ENCODE data around the gene SNRNP25. TPM values are rescaled to one million over a fixed set of nuclear protein-coding genes. Genes with fewer than 3 reads are reported as not detected.

Gene SNRNP25
- total RNA-seq, 1 experiment from 2014 or later = 15.5 TPM

DNA sequence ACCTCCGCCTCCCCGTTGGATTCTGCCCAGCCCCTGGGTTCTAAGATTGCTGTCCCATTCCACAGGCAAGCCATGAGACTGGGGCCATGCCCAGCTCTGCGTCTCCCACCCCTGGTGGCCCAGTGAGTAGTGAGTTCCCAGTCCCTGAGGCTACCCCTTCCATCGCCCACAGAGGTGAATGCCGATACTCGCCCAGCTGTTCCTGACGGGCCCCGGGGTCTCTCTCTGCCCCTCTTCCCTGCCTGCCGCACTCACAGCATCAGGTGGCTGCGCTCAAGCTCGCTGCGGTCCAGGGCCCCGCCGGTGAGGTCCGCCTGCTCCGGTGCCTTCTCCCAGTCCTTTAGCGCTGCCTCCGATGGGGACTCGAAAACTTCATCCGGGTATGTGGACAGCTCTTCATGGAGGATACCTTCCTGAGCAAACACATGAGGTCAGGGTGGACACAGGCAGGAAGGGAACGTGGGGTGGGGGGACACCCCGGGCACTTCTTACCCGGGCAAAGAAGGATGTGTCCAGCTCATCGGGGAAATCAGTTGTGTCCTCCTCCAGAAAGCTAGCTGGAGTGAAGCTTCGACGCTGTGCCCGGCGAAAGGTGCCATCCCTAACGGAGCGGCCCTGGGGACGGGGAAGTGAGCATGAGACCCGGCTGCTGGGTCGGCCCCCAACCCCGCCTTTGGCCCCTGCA lies 8.8 kb downstream of the SNRNP25 start:
- DNase-seq (ENCODE audit: extremely low read depth, low read depth) = no peak

DNA sequence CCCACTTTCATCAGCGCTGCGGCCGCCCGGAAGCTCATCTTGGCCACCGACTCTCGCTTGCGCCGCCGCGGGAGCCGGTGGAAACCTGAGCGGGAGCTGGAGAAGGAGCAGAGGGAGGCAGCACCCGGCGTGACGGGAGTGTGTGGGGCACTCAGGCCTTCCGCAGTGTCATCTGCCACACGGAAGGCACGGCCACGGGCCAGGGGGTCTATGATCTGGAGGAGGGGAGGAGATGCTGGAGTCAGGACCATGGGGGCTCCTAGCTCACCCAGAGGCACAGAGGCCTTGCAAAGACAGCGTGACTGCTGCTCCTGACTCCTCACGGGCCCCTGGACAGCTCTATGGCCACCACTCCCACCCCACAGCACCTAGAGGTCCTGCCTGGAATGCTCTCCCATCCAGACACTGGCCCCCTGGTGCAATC lies 9.4 kb downstream of the SNRNP25 start:
- no peak for DNase-seq (ENCODE audit: extremely low read depth, low read depth)

DNA sequence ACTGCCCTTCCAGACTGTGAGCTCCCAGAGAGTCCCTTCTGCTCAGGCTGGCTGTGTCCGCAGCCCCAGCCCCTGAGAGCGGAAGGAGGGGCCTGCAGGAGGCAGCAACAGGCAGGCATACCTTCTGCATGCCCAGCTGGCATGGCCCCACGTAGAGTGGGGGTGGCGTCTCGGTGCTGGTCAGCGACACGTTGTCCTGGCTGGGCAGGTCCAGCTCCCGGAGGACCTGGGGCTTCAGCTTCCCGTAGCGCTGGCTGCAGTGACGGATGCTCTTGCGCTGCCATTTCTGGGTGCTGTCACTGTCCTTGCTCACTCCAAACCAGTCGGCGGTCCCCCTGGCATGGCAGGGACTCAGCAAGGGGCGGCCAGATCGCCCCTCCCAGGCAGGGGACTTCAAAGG lies 9.8 kb downstream of the SNRNP25 start:
- no peak for DNase-seq (ENCODE audit: extremely low read depth, low read depth)

DNA sequence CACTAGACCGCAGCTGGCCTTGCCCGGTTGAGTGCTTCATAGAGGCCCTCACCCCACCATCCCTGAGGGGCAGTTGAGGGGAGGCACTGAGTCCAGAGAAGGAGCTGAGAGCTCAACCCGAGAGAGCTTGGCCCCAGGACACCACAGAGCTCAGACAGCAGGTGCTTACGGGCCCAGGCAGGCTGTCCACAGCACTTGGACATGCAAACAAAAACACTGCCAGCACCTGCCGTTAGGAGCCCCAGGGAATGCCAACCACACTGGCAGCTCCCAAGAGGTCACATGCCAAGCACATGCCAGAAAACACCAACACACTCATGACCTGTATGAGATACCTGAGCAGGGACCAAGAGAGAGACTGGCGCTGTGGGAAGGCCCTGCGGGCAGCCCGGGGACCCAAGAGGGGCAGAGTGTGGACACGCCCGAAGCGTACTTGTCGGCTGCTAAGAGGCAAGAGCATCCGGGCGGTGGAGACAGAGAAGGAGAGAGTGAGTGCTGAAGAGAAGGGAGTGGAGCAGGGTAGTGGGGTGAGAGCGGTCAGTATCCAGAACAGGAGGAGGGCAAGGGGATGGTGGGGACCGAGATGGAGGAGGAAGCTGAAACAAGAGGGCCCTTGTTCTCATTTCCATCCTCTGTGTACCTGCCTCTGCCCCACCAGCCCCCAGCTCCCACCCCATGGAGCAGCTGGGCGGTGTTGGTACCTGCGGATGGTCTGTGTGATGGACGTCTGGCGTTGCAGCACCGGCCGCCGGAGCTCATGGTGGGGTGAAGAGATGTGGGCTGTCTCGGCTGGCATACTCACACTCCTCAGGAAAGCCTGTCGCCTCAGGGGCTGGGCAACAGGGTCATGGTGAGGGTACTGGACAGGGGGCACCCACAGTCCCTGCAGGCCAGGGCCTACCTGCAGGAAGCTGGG lies 10.6 kb downstream of the SNRNP25 start:
- DNase-seq (ENCODE audit: extremely low read depth, low read depth) = no peak

DNA sequence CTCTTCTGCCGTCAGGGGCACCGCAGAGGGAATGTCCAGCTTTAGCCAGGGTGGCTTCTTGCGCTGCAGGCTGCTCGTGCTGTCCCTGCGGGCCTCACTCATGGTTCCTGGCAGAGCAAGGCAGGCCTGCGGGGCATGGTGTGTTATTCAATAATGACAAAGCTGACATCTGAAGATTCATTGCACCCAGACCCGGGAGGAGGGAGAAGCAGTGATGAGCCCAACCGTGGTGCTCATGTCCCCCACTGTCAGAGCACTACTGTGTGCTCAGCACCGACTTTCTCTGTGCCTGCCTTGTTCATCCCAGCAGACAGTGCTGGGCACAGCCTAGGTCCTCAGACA lies 11.3 kb downstream of the SNRNP25 start:
- no peak for DNase-seq (ENCODE audit: extremely low read depth, low read depth)

DNA sequence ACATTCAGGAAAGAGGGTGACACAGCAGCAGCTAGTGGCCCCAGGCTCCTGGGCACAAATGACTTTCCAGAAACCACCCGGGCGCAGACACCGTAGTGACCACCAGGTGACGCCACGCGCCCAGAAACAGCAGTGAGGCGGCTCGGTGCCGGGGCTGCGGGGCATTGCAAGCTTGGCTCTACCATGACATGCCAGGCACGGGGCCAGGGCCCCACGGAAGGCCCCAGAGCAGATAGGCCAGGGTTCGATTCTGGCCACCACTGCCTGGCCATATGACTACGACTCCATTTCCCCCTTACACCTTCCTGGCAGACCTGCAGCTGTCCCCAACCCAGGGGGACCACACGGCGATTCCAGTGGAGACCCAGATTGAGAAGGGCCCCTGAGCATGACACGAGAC lies 12.1 kb downstream of the SNRNP25 start:
- DNase-seq (ENCODE audit: extremely low read depth, low read depth) = peak; percentile 71

DNA sequence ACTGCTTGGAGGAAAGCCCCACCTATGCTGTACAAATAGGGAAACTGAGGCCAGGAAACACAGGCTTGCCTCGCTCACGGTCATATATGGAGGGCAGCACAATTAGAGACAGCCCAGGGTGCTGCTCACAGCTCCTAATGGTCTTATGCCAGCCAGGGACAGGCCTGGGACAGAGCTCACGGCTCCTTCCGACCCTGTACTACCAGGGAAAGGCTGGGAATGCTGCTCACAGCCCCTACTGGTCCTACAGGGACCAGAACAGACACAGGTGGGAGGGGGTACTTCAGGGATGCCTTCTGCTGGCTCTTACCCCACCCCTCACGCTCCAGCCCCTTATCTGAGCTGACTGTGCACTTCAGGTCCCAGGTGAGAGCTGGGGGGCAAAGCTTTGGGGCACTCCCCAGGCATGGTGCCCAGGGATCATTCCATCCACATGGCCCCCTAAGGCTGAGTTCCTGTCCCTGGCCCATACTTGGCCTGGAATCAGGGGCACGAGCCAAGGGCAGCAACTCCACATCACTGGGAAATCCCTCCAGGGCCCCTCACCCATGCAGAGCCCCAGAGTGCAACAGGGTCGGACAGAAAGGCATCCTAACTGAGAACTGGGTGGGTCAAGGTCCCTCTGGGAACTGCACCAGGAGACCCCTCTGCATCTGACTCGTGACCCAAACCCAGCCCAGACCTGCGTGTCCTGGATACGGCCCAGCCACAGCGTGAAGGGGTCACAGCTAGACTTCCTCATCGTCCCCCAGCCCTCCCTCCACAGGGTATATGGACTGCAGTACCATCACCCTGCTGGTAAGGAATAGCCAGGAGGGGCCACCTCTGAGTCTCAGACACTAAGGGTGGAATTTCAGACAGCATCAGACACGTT lies 12.9 kb downstream of the SNRNP25 start:
- DNase-seq (ENCODE audit: extremely low read depth, low read depth) = no peak

DNA sequence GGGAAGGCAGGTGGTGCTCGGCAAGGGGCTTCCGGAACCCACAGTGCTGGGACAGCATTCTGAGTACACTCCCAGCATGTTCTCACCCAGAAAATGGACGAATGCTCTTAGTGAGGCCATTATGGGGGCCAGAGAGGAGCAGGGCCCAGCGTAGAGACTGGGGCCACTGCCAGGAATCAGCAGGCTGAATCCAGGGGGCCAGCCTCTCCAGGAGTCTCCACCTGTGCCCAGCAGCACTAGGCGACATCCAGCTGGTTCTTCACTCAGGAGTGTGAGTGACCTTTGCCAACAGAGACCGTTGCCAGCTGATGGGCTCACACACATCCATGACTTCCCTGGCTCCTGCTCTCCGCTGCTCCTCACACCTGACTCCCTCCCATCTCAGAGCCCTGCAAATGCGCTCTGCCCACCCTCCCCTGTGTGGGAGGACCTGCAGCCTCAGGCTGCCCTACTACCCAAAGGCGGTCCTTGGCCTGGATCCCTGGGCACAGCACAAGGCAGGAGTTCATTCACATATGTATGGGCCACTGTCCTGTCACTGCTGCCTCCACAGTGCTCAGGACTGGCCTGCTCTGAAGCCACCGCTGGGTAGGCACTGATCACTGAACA lies 13.7 kb downstream of the SNRNP25 start:
- no peak for DNase-seq (ENCODE audit: extremely low read depth, low read depth)

DNA sequence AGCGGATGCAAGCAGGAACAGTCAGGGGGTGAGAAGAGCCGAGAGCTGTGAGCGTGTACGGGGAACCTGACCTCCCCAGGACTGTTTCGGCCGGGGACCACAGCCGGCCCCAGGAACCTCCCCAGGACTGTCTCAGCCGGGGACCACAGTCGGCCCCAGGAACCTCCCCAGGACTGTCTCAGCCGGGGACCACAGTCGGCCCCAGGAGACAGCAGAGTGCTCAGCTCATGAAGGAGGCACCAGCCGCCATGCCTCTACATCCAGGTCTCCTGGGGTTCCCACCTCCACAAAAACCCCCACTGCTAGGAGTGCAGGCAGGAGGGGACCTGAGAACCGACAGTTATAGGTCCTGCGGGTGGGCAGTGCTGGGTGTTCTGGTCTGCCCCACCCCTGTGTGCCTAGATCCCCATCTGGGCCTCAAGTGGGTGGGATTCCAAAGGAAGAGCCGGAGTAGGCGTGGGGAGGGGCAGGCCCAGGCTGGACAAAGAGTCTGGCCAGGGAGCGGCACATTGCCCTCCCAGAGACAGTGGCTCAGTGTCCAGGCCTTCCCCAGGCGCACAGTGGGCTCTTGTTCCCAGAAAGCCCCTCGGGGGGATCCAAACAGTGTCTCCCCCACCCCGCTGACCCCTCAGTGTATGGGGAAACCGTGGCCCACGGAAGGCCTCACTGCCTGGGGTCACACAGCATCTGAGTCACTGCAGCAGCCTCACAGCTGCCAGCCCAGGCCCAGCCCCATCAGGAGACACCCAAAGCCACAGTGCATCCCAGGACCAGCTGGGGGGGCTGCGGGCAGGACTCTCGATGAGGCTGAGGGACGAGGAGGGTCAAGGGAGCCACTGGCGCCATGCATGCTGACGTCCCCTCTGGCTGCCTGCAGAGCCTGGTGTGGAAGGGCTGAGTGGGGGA lies 14.5 kb downstream of the SNRNP25 start:
- no peak for DNase-seq (ENCODE audit: extremely low read depth, low read depth)

DNA sequence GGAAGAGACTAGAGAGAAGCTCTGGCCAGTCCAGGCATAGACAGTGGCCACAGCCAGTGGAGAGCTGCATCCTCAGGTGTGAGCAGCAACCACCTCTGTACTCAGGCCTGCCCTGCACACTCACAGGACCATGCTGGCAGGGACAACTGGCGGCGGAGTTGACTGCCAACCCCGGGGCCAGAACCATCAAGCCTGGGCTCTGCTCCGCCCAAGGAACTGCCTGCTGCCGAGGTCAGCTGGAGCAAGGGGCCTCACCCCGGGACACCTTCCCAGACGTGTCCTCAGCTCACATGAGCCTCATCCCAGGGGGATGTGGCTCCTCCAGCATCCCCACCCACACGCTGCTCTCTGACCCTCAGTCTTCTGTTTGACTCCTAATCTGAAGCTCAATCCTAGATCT lies 15.6 kb downstream of the SNRNP25 start:
- no peak for DNase-seq (ENCODE audit: extremely low read depth, low read depth)

DNA sequence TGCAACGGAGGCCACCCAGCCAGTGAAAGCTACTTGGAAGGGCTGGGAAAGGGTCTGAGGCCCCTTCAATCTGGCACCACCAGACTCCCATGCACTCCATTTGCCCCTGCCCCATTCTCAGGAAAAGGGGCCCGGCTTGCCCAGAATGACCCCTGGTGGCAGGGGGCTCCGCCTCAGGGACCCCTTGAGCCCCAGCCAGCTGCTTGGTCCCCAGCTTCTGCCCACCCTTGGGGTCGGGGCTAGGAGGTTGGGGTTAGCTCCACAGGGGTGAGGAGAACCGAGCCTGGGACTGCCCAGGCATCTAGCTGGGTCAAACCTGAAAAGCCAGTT lies 17.5 kb downstream of the SNRNP25 start:
- DNase-seq (ENCODE audit: extremely low read depth, low read depth) = no peak

DNA sequence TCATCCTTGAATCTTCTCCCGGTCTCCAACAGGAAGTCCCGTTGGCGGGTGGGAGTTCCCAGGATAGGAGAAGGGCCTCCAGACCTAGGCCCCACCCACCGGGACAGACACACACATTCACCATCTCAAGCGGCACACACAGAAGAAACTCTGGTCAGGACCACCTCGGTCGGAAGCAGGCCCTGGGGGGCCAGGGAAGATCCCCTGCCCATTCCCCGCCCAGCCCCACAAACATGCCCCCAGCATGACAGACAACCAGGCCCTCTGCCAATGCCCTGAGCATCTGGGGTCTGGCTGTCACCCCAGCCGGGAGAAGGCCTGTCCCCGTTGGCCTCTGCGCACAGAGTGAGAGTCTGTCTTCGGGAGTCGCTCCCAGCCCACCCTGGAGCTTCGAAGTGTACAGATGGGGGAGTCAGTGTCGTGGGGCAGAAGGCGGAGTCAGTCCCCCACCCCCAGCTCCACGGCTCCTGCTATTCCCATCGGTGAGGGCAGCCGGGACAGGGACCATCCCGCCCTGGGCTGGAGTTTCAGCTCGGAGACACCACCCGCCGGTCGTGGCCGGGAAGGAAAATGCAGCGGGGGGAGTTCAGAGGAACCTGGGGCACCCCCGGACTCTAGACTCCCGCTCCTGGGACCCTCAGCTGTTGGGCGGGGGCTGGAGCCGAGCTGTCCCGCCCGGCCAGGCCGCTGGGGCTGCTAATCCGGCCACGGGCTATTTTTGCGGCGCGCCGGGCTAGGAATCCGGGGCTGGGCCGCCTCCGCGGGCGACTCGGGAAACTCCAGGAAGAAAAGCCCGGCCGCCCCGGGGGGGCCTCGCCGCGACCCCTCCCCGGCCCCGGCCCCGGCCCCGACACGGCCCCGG lies 18.1 kb downstream of the SNRNP25 start:
- no peak for DNase-seq (ENCODE audit: extremely low read depth, low read depth)

DNA sequence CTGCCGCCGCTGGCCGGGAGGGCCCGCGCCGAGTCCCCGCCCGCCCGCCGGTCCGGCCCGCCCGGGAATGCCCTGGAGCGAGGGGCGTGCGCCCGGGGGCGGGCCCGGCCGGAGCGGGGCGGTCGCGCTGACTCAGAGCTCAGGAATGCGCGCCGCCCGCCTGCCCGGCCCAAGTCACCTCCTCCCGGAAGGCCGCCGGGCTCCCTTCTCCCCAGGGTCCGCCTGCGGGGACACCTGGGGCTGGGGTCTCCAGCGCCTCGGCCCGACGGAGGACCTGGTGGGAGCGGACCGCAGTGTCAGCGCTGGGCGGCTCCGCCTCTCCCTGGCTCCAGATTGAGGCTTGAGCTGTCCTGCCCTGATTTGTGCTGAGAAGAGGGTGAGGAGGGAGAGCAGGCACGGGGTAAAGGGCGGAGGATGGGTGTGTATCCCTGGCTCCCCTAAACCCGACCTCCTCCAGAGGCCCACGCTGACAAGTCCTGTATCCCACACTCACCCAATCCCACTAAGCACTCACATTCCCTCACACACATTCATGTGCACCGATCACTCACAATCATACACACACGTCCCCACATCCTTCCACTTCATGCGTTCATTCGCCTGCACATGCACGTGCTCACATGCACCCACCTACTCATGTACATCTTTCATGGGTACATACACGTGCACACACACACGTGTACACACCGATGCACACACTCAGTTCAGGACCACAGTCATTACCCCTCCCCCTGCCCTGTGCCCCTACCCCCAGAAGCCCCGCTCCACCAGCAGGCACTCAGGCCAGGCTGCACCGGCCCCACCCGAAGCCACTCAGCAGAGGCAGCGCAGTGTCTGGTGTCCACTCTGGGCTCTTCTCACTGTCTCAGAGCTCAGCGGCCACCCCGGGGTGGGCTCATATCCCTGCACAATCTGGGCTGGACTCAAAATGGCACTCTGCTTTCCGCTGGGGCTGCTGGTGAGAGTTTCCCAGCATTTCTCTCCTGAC lies 19.2 kb downstream of the SNRNP25 start, which contains the start of gene RHBDF1:
Gene RHBDF1, minus strand, starts transcription at position 71 of the 988 bp plus-strand sequence. CDS start 7,616 bp downstream, outside the sequence.
- peak; percentile 44 for DNase-seq (ENCODE audit: extremely low read depth, low read depth)

DNA sequence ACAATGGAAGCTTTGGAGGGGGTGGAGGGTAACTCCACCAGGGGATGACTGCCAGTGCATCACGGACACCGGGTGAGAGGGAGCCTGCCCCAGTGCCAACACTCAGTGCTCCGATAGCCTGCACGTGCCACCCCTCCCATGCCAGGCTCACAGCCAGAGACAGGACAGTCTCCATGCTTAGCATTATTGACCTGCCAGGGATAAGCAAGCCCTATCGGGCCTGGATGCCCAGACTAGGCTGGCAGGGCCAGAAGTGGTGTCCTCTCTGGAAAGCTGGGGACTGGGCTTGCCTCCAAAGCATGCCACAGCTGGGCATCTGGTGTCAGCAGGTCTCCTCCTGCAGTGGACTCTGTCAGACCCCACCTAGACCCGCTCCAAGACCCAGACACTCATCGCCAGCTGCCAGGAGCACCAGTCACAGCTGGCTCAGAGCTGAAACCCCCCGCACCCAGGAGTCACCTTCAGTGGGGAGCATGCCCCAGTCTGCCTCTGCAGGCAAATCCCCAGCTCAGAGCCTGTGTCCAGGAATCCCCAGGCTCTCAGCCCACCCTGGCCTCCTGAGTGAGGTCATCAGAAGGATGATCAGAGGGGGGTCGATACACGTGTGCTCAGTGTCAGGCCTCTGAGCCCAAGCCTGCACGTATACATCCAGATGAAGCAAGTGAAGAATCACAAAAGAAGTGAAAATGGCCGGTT lies 20.6 kb downstream of the SNRNP25 start:
- DNase-seq (ENCODE audit: extremely low read depth, low read depth) = no peak

DNA sequence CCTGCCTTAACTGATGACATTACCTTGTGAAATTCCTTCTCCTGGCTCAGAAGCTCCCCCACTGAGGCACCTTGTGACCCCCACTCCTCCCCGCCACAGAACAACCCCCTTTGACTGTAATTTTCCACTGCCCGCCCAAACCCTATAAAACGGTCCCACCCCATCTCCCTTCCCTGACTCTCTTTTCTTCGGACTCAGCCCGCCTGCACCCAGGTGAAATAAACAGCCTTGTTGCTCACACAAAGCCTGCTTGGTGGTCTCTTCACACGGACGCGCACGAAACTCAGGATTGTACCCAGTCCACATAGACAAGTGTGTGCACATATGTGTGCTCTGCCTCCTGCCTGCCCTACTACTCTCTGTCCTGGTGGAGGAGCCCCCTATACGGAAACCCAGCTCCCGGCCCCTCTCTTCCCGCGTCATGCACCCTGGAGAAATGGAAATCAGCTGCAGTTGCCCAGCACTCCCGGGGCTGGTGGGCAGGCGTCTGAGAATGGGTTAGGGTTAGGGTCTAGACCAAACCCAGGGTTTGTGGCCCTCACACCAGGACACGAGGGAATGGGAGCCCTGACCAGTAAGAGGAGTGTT lies 21.2 kb downstream of the SNRNP25 start:
- no peak for DNase-seq (ENCODE audit: extremely low read depth, low read depth)

Data from NCI-H460 (cell line).